IMR-90 (cell line): ENCODE data around the gene ZNF691. TPM values are rescaled to one million over a fixed set of nuclear protein-coding genes. Genes with fewer than 3 reads are reported as not detected.

ENCODE experiments used
- BHLHE40 ChIP-seq: fragments of 150-350 bp; IDR thresholded peaks from 2 replicates; pipeline ENCODE4 v1.6.1; 2016; ENCODE audit warnings: mild to moderate bottlenecking, low read depth, low read length
- CTCF ChIP-seq: conservative IDR thresholded peaks from 2 replicates; pipeline ENCODE4 v1.5.1; 2012; ENCODE audit warnings: mild to moderate bottlenecking, low read depth, low read length, improper control_type of control experiment
- FOS ChIP-seq: fragments of 150-350 bp; IDR thresholded peaks from 2 replicates; pipeline ENCODE4 v1.6.1; 2016; ENCODE audit warnings: low read depth, low read length
- MAZ ChIP-seq: IDR thresholded peaks from 2 replicates; pipeline ENCODE4 v1.6.1; 2012; ENCODE audit warnings: low read depth, mild to moderate bottlenecking, low read length, improper control_type of control experiment, moderate library complexity, borderline replicate concordance
- POLR2A ChIP-seq: IDR thresholded peaks from 2 replicates; pipeline ENCODE4 v1.6.1; 2012; ENCODE audit warnings: mild to moderate bottlenecking, low read depth, low read length
- RFX5 ChIP-seq: IDR thresholded peaks from 2 replicates; pipeline ENCODE4 v1.8.0; 2012; ENCODE audit warnings: low read depth, mild to moderate bottlenecking, low read length, moderate library complexity
- polyA plus RNA-seq, 3 experiments: library from polyadenylated mRNA; depleted of rRNA; stranded (reverse); fragments of >200 nt; gene quantifications; 2 replicates each; pipeline ENCODE4 v1.2.3, GENCODE V29; 2012; ENCODE audit warnings: low replicate concordance in 1 of 3
- total RNA-seq: library from RNA; depleted of rRNA; stranded (reverse); fragments of >200 nt; gene quantifications from 2 replicates; pipeline ENCODE4 v1.2.3, GENCODE V29; 2012

Gene ZNF691
- total and polyA plus RNA-seq, 2 of the 4 experiments (the other 2 are of a cell fraction) = 6.8 to 13.6 TPM

- TF ChIP-seq CTCF (no peak), POLR2A (no peak), MAZ (no peak), BHLHE40 (no peak), FOS (no peak), RFX5 (no peak)
Measured at GRCh38 chr1:42797414-42797813, 49.0 kb upstream of the ZNF691 start (continued).
